Non-pigmented ciliary epithelial cell (primary cell): ENCODE measurements around the gene DNAAF5.

Experiments used
- DNase-seq: peaks from one replicate; pipeline ENCODE4 v3.0.0-alpha.2; 2010; ENCODE audit warnings: low read depth

DNAAF5 gene

DNA sequence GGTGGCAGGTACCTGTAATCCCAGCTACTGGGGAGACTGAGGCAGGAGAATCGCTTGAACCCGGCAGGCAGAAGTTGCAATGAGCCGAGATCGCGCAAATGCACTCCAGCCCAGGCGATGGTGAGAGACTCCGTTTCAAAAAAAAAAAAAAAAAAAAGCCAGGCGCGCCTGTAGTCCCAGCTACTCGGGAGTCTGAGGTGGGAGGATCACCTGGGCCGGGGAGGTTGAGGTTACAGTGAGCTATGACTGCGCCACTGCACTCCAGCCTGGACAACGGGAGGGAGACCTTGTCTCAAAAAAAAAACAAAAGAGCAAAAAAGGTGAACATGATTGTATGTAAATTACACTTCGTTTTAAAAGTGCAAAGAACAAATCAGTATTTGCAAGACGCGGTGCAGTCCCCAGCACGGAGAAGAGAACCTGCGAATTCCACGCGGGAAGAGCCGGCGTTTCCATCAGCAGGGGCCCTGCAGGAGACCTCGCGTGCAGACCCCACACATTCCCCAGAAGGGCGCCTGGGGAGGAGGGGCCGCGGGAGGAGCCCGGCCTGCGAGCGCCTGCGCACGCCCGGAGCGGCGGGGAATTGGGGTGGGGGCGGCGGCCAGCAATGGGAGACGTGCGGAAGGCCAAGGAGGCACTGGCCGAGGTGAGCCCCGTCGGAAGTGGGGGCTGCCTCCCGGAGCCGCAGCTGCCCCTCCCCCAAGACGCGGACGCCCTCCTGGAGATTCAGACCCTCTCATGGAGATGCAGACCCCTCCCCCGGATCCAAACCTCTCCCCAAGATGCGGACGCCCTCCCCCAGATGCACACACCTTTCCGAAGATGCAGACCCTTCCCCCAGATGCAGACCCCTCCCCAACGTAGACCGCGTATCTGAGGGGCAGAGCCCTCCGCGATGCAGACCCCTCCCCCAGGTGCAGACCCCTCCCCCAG lies 89.1 kb downstream of the DNAAF5 start:
- DNase-seq, result no peak

DNA sequence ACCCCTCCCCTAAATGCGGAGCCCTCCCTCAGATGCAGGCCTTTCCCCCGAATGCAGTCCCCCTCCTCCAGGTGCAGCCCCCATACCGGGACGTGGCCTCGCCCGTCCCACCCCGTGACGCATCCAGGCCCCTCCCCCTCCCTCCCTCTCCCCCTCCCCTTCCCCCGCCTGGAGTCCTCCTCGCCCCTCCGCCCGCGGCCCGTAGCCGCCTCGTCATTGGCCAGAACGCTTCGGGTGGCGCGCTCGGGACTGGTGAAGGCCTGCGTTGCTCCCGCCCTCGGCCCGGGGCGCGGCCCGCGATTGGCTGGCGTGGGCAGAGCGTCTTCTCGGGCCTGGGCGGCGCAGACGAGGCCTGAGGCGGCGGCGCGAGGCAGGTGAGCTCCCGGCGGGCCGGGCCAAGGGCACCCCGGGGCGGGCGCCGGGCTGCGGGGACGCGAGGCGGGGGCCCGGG lies 89.8 kb downstream of the DNAAF5 start:
- peak; percentile 78 for DNase-seq

DNA sequence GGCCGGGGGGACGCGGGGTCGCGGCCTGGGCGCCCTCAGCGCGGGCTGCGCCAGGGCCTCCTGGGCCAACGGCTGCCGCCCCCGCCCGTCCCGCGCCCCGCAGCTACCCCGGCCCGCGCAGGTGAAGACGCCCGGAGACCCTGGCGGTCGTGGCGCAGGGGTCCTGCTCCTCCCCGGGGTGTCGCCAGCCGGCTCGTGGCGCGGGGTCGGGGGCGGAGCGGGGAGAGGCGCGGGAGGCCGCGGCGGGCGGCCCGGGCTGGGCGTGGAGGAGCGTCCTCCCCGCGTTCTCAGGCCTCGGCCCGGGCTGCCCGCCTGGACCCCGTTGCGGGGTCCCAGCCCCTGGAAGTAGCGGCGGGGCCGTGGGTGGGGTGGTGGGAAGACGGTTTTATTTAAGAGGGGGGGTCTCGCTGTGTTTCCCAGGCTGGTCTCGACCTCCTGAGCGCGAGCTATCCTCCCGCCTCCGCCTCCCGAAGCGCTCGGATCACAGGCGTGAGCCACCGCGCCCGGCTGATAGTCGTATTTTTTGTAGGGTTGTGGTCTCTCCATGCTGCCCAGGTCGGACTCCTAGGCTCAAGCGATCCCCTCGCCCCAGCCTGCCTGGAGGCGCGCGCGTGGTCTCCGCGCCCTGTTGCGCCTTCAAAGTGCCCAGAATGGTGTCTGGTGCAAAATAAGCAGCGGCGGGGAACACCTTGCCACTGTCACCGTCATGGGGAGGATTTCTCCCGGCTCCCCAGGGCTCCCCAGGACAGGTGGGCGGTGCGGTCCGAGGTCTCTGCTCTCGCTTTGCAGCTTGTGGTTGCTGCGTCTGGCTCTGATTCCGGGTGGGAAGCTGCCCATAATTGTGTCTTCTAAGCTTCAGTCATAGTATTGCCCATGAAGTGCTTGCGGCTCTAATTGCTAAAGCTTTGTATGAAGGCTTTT lies 90.5 kb downstream of the DNAAF5 start:
- no peak for DNase-seq

DNA sequence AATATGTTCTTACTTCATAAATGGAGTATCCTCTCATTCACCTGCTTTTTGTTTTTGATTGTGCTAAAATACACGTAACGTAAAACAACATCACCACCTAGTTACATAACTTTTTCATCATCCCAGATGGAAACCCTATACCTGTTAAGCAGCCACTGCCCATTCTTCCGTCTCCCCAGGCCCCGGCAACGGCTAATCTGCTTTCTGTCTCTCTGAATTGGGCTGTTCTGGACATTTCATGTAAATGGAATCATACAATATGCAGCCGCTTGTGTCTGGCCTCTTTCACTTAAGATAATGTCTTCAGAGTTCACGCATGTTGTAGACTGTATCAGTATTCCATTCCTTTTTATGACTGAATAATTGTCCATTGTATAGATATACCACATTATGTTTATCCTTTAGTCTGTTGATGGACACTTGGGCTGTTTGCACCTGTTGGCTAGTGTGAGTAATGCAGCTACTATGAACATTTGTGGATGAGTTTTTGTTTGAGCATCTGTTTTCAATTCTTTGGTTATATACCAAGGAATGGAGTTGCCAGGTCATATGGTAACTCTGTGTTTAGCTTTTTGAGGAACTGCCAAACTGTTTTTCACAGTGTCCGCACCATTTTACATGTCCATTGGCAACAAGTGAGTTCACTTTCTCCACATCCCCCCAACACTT lies 91.7 kb downstream of the DNAAF5 start:
- DNase-seq, result no peak

DNA sequence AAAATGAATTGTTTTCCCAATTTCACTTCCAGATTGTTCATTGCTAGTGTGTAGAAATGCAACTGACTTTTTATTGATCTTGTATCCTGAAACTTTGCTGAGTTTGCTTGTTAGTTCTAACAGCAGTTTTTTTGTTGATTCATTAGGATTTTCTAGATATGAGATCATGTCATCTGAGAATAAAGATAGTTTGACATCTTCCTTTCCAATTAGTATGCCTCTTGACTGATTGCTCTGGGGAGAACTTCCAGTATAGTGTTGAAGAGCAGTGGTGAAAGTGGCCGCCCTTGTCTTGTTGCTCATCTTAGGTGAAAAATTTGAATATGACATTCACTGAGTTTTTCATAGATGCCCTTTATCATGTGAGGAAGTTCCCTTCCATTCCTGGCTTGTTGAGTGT lies 93.8 kb downstream of the DNAAF5 start:
- no peak for DNase-seq

DNA sequence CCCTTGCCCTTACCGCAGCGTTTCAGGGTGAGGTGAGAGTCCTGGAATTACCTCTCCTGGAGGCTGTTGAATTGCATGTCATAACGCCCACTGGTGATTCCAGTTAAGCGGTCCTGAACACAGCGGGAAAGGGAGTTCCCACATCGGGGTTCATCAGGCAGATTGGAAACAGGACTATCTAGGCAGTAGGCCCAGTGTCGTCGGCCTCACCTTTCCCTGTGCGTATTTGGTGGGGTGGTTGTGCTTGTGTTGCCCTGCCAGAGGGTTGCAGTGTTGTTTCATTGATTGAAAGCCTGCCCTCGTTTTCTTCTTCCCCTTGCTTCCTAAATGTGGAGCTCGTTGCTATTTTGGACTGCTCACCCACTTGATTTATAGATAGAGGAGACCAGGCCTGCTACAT lies 95.2 kb downstream of the DNAAF5 start:
- DNase-seq, result no peak

DNA sequence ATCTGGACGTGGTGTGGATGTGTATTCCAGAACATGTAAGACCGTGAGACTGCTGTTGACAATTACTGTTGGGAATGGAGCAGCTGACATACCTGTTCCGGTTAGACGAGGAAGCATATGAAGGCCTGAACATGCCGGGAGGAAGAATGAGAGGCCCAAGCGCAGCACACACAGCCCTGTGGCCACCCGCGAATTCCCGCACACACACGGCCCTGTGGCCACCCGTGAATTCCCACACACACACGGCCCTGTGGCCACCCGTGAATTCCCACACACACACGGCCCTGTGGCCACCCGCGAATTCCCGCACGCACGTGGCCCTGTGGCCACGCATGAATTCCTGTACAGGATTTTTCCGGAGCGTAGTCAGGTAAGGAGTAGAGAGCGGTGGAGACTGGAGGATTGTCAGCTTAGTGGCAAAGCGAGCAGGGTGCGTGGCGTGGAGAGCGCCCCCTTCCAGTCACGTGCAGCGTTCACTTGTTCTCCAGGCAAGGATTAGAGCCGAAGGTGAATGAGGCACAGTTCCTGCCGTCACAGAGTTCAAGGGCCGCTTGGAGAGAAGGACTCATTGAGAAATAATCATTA lies 96.3 kb downstream of the DNAAF5 start:
- no peak for DNase-seq

DNA sequence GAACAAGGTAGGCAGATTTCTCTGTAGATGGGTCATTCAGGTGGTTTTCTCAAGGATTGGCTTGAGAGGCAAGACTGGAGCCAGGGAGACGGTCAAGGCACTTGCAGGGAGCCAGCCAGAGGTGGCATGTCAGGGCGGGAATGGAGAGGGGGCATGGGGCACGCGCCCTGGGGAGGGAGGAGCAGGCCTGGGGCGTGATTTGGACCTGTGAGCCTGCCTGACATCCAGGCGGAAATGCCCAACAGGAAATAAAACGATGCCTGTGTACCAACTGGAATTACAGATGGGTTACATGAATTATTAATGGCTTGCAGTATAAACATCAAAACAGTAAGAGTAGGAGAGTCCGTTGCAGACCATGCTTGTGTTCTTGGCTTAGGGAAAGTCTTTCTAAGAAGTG lies 97.2 kb downstream of the DNAAF5 start:
- DNase-seq, result no peak

DNA sequence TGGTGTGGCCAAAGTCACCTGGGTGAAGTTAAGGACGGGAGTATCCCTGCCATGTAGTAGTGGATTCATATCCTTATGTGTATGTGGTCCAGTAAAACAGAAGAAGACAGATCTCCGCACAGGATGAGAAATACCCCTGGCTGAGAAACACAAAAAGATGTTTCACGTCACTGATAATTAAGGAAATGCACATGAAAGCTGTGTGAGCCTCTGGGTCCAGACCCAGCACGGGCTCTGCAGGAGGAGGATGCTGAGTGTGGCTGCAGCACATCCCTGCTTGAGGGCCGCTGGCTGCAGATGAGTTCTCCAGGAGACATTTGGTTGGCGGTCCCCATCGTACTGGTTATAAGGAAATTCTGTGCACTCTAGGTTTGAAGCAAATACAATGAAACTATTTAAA lies 97.6 kb downstream of the DNAAF5 start:
- DNase-seq, result no peak

DNA sequence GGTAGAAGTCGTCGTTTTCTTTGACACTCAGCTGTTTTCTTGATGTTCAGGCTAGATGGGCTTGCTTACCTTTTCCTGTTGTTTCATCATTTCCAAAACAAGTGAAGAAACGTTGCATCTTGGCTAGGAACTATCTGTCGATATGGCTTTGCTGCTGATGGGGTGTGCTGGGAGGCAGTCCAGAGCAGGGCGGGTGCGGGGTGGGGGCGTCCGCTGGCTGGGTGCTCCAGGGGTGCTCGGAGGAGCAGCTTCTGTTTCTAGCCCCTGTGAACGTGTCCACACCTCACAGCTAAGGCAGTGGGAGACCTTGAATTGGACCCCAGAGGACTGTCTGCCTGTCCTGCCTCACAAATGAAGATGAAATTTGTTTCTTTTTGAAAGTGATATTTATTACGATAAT lies 98.2 kb downstream of the DNAAF5 start:
- no peak for DNase-seq

DNA sequence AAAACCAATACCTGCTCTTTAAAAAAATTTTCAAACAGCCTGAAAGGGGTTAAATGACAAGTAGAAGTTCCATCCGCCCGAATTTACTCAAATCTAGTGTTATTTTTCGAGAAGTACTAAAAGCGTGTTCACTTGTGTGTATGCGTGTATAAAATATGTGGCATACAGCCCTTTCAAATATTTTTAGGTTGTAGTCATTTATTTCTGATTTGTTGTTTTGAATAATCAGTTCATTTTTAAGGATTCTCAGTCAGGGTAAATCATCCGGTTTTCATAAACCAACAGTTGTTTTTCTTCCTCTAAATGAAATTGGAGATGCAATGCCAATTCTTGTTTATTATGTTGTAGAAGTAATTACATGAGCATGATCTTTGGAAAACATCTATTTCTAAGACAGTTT lies 98.9 kb downstream of the DNAAF5 start:
- no peak for DNase-seq

DNA sequence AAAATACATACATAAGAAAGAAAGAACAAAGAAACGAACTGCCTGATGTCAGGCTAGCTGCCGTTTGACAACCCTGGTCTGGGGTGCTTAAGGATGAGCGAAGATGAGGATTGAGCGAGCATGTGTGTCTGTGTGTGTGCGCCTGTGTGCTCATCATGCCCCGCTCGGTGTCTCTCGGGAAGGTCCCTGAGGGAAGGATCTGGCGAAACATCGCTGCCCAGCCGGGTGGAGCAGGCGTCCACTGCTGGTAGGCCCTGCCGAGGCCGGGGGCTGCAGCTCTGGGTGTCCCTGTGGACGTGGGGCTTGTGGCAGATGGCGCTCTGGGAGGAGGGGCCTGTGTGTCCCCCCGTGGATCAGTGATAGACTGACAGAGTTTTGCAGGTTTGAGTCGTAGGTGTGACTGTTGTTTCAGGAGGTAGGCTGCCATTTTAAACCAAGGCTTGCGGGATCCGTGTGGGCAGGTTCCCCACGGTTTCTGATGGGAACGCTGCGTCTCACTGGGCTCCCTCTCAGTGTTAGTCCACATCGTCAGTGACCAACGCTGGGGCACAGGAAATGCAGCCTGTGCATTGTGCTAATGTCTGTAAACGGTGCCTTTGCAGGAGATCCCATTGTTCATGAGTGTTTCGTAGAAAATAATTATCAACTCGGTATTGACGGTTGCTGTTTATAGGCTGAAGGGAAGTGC lies 99.9 kb downstream of the DNAAF5 start:
- no peak for DNase-seq

DNA sequence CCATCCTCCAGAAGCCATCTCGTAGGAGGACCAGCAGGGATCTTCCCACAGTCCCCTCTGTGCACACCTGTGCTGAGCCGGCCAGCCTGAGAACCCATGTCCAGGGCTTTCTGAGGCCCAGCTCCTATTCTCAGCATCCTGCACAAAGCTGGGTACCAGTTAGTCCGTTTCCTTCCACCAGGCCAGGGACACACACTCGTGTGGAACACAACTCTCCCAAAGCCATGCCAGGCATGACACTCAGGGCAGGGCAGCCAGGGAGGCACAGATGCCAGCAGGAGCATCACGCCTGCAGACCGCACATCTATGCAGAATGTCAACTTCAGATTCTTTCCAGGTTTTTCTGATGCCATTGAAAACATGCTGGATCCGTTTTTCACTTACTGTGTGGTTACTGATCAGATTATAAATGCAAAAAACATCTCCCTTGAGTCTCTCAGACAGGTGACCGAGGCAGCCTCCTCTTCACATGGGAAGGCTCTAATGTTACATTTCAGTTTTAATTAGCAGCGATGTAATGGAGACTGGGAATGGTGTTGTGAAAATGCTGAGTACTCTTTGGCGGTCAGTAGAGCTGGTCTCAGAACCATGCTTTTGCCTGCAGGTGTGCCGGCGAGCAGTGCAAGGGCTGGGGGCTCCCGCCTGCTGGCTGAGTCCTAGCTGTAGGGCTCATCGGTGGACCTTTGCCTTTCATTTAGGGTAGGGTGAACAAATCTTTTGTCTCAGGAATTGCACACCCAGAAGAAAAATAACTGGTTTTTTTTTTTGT lies 102.5 kb downstream of the DNAAF5 start:
- DNase-seq, result no peak

DNA sequence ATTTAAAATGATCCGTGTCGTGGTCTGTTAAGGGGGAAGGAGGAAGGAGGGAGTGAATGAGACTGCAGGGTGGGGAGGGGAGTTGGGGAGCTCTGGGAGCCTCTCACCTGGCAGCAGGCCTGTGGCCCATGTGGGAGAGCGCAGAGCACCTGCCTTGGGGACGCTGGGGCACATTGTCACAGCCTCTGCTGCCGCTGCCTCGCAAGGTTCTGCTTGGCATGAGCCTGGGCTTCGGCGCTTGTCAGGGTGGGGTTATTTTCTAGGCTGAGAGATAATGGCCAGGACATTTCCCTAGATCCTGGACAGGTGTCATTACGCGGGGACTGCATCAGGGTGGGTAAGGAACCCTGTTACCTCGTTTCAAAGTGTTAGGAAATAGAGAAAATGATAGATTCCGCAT lies 103.6 kb downstream of the DNAAF5 start:
- DNase-seq, result no peak

DNA sequence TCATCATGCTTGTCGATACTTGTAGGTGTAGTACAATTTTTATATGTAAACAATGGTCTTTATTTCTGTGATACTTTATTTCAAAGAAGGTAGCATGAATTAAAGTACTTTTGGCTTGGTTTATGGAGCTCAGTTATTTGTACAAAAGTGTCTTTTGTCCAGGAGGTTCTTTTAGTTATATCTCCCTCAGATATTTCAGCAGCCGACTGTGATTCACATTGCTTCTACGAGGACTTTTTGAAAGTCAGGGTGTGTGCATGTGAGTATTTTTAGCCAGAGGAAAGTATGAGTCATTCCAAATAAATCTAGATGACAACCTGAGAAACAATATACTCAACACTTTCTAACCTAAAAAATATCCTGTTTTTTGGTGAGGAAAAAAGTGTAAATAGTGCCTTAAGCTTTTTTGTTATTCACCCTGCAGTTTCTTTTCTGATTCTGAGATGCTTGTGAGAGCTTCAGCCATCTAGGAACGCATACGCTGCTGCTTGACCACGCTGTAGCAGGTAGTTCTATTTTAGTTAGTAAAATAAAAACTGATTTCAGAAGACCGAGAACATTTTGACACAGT lies 105.2 kb downstream of the DNAAF5 start:
- no peak for DNase-seq

DNA sequence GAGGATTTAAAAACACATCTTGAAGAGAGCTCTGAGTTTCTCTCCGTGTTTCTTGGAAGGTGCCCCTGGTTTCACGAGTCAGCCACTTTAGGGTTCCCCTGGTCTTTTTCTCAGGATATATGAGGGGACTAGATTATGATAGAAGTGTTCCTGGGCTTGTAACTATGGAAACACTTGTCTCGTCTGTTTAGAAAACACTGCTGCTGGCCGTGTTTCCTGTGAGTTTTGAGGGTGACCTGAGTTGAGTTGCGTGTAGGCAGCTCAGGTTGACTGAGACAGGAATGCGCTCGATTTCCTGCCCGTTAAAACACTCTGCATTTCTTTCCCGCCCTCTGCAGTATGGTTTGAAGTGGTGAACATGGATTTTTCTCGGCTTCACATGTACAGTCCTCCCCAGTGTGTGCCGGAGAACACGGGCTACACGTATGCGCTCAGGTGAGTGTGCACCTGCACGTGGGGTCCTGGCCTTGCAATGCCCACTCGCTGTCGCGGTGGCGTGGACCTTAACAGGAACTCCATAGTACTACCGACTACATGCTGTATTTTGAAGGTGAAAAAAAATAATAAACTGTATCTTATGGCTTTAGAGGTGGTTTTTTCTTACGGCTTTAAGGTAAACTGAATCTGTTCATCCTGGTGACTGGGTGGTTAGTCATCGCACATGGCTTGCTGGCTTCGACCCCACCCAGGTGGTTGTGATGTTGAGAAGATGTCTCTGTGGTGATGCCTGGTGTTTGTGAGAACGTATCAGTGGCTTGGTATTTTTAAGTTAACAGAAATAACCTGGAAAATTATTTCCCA lies 105.9 kb downstream of the DNAAF5 start, which contains the start of gene SUN1:
Gene SUN1, plus strand, starts transcription at position 310 of the 801 bp plus-strand sequence. Its CDS starts 49 bp downstream, at position 359.
- DNase-seq, result no peak

DNA sequence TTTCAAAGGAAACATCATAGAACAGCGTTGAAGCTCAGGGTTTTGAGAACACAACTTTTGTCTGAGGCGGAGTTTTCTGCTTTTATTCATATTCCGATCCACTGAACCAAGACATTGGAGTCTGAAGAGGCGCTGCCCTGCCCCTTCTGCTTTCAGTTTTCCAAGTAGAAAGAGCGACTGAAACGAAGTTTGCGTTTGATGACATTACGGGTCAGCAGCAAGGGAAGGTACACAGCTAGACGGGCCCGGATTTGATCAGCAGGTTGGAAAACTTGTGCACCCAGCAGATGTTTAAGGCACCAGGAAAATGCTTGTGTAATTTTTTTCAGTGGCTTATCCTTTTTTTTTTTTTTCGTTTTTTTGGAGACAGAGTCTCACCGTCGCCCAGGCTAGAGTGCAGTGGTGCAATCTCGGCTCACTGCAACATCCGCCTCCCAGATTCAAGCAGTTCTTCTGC lies 106.5 kb downstream of the DNAAF5 start:
- DNase-seq, result no peak

DNA sequence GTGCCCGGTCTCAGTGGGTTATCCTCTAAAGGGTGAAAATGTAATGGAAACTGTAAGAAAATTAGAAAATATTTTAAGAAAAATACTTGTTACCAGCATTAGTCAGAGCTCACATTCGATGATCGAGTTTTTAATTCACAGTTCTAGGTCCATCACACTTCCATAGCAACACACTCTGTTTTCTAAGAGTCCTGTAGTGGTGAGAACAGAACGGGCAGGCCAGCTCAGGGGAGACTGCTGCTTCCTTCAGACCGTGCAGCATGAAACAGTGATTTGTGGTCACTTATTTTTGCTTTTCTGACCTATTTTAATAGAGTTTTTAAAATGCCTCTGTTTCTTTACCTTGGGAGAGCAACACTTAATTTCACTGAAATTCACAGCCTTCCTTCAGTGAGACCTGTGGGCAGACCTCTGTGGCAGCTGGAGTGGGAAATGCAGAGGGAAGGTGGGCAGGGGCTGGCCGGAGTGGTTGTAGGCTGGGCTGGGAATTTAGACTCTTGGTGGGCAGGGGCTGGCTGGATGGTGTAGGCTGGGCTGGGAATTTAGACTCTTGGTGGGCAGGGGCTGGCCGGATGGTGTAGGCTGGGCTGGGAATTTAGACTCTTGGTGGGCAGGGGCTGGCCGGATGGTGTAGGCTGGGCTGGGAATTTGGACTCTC lies 107.2 kb downstream of the DNAAF5 start:
- DNase-seq, result no peak

DNA sequence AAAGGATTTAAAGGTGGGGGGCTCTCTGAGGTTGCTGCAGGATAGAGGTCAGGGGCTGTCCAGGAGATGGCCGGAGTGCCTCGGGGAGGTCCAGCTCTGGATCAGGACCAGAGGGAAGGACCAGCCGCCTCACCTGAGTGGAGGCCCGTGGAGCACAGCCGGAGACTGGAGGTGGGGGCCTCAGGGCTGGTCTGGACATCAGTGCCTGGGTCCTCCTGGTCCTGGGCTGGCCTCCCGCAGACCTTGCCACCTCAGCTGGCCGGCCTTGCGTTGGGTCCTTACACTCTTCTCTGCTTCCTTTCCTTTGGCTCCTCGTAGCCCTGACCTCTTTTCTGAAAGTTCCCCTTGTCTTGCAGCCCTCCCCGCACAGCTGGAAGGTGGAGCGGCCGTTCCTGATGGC lies 107.8 kb downstream of the DNAAF5 start:
- DNase-seq, result no peak
